ENCODE results near the gene OR2T27.
"Not testable (repeated sequence)": the region's sequence is repeated elsewhere in the genome, so short reads cannot be mapped to it uniquely, and the experiment has no call there.

The OR2T27 gene

DNA sequence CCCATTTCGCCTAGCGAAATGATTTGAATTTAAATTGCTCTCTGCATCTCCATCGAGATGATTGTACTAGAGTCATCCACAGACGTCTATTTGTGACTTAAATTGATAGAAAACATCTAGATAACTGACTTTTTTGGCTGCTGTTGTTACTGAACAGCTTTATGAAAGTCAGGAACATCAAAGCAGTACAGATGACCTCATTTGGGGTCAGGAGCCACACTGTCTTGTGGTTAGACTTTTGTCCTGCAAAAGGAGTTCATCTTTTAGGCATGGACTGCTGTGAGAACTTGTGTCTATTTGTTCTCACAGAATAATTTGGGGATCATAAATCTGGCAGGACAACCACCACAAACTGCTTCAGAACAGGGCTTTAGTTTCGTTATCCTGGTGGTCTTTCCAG, 15.7 kb downstream of the OR2T27 start:
- DNase-seq: not testable (repeated sequence)

DNA sequence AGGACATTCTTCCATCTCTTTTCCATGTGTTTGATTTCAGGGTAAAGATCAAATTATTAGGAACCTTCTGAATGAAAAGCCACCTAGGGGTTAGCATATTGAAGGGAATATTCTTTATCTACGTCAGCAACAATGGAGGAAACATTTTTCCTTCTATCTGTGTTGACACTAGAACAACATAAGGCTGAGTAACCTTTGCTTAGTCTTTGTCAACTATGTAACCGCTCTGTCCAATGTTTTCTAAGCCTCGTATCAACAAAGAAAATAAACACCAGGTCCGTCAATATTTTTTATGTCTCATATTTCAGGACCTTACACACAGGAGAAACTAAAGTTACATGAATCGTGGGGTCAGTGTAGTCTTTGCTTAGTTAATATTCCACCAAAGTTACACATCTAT, 18.7 kb downstream of the OR2T27 start:
- DNase-seq: not testable (repeated sequence)

DNA sequence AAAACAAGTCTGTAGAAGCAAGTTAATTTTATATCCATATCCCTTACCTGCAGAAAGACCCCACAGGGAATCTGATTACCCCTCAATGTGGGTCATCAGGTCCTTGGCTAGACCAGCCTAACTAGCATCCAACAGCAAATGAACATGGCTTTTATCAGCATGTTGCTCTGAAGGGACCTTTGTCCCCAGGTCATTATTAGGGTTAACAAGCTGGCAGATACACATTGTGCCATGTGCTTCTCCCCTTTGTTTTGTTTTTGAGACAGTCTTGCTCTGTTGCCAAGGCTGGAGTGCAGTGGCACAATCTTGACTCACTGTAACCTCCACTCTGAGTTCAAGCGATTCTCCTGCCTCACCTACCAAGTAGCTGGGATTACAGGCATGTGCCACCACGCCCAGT, 20.3 kb downstream of the OR2T27 start, which contains the start of gene OR2T11:
Gene OR2T11, minus strand, starts transcription at position 101 of the 400 bp plus-strand sequence. CDS start 7,963 bp downstream, outside the sequence.
- not testable (repeated sequence) for DNase-seq

DNA sequence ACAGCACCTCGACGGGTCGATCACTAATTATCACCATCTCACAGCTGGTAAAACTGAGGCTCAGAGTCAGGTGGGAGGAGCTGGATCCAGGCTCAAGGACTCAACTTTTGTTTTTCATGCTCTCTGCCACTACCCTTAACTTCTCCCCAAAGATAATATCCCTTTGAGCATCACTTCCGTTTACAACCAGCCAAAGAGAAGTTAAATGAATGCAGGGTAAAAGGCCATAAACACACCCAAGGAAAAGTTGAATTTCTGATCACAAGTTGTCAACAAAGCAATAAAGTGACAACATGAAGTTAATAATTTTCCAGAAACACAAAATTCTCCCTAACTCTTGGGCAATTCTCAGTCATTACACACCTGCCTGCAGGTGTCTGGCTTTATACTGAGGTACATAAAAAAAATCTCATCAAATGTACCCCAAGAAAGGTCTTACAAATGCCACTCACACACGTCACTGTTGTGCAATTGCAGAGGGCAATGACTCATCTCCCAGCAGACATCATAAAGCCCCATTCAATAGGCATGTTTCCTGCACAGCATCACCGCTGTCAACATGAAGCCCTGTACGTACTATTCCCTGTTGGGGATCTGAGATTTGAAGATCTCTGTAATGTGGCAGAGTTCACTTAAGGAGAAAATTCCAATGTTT, 23.8 kb downstream of the OR2T27 start:
- no peak for DNase-seq

DNA sequence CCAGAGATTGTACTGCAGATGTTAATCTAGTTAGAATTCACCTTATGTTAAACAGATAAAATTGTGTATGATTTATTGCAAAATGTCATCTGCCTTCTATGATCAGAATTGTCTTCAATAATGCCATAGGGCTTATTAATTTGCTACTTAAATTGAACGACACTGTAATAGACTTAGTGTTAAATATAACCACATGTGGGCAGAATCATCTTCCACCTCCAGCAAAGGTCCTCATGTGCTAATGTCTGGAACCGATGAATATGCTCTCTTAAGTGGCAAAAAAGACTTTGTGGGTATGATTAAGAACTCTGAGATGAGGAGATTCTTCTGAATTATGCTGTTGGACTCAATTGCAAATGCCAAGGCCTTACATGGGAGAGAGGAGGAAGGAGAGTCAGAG, 24.8 kb downstream of the OR2T27 start:
- DNase-seq: no peak

DNA sequence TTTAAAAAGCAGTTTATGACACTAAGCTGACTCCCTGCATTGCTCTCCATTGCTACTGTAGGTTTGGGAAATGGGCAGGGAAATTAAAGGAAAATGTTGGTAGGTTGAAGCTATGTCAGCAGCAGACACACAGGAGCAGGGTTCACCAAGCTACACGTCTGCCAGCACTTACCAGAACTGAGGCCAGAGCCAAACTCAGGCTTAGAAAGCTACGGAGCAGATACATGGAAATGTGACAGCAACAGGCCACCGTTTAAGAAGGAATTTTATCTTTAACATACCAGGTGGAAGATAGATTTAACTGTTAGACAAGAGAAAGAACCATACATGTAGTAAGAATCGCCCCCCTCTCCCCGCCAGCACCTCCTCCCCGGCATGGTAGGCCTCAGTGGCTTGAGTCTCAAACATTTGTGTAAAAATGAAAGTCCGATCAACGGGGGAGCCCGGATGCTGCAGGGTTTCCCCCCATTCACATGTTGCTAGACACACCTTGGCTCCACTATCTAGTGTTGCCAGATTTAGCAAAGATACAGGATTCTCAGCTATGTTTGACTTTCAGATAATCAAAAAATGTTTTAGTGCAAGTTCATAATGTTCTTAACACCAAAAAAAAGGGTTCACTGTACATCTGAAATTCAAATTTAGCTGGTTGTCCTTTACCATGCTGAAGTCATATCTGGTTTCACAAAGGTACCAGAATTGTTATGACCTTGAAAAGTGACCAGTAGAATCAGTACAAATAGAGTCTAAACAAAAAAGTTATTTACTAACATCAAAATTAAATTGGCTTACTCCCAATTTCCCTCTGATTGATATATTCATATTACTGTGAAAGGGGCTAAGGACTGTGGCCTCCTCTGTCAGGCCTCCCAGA, 27.1 kb downstream of the OR2T27 start:
- no peak for DNase-seq

DNA sequence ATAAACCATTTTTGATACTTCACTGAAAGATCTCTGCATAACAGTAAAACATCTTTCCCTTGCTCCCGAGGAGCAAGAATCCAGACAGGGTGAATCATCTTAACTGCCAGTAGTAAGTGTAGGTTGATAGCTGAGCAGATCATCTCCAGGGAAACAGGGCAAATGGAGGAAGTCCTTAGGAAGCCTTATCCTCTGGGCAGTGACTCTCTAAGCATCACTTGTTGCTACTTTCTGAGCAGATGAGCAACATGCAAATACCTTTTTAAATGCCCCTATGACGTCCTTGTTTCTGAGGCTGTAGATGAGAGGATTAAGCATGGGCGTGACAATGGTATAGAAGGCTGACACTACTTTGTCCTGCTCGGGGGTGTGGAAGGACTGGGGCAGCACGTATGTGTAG, 29.4 kb downstream of the OR2T27 start:
- DNase-seq: no peak

DNA sequence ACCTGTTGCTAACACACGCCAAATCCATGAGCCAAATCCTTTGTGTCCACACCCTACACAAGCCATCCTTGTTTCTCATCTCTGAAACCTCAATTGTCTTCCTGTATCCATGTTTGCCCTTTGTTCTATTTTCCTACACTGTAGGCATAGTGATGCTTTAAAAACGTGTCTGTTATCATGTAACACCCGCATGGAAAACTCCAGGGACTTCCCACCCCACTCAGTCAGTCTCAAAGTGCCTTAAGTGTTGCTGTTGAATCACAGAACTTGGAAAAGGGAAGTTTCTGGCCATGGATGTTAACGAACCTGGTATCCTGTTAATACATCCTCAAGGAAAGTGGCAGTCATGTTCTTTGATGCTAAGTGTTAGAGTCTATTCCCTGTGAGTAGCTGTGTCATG, 30.2 kb downstream of the OR2T27 start:
- DNase-seq: no peak

DNA sequence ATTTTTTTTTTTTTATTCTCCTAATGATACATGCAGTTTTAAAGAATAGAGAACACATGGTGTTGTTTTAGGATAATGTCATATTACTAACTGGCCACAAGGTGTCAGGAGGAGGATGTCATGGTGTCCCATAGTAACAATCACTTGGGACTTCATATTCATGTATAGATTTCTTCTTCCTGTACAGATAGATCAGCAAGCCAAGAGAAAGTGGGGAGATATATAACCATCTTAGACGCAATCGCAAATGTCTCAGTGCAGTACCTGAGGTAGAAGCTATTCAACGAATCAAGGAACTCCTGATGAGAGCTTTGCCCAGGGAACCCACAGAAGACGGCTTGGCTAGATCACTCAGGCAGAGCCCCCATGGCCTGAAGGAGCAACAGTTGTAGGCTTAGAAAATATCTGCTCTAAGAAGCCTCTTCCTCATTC, 32.7 kb downstream of the OR2T27 start:
- no peak for DNase-seq

DNA sequence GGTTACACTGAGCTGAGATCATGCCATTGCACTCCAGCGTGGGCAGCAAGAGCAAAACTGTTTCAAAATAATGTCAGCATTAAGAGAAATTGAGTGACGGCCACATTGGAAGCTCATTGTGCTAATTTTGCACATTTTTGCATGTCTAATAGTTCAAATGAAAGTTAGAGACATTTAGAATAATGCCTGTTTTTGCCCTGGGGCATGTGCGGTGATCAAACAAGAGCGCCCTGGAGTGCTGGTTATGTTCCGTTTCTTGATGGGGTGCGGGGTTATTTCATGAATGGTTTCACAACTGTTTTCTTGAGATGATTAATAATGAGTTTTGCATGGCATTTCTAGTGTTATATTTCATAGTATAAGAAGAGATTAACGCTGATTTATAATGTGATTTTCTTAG, 33.6 kb downstream of the OR2T27 start:
- no peak for DNase-seq

DNA sequence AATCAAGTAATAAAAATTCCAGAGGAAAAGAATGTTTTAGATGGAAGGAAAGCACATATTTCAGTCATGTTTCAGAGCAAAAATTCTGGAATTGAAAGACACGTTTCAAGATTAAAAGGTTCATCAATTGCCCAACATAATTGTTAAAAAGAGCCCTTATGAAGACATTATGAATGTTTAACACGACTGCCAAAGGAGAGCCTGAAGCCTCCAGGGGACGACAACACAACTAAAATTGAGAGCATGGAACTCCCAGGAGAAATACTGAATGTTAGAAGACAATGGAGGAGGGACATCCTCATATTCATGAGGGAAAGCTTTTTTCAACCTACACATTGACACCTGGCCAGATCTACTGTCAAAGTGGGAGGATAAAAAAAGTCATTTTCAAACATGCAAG, 36.5 kb downstream of the OR2T27 start:
- no peak for DNase-seq

DNA sequence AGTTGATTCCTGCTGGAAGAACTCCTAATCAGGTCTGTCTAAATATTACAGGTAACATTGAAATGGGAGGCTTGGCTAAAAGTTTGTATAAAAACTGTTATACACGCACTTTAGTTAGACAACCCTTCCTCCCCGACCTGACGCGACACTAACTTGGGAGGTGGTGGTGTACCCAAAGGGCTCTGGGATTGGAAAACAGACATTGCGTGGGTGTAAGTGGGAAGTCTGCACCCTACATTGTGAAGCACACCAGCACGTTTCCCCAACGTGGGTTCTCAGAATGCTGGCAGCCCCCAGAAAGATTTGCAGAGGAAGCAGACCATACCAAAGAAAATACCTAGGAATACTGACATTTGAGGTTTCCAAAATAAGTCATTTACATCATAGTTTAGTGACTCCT, 37.2 kb downstream of the OR2T27 start:
- DNase-seq: no peak

DNA sequence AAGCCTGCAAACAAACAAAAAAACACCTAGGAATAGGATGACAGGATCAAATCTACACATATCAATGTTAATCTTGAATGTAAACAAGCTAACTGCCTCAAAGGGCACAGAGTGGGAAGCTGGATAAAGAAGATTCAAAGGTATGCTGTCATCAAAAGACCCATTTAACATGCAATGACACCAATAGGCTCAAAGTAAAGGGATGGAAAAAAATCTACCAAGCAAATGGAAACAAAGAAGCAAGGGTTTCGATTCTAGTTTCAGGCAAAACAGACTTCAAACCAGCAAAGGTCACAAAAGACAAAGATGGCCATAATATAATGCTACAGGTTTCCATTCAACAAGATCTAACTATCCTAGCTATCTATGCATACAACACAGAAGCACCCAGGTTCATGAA, 41.6 kb downstream of the OR2T27 start:
- DNase-seq: no peak

DNA sequence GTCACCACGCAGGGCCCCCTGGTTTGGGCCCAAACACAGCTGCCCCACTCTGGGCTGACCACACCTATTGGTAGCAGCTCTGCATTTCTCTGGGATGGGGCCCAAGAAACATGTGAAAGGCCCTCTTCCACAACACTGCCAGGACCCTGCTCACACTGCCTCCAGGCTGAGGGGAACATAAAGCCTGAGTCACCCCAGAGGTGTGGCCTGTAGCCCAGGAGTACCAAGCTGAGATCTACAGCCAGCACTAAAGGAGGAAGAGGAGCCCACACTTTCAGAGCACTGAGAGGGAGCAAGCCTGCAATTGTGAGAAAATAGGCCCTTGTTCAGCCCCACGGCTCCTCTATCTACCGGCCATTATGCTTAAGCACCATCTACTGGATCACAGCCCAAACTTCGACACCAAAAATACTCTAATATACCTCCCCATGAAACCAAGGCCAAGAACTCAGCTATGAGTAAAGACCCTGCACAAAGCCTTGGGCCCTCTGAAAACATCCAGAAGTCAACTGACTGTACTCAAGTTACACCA, 43.4 kb downstream of the OR2T27 start:
- DNase-seq: no peak

DNA sequence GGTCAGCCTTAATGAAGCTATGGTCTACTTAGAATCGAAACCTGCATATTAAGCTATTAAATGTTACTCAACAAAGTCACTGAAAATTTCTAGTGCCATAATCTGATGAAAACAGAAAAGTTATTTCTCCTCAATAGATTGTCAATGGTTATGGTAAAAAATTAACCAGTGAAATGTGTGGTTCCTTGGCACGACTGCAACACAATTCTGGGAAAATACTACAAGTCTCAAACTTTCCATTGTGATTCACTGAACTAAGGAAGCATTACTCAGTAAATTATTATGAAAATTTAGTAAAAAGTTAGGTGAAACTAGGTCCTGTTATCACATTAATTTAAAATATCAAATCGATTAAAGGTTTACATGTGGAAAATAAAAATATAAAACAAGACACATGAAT, 45.0 kb downstream of the OR2T27 start:
- no peak for DNase-seq
